Activated CD8-positive, alpha-beta memory T cell treated with anti-CD3 and anti-CD28 coated beads, Interleukin-2, amount 50 U/mL, for 24 hours (primary cell): Measurements from ENCODE around the gene RAD51B.

Experiments used
- DNase-seq: peaks from one replicate; pipeline ENCODE4 v3.0.0-alpha.2; 2020; ENCODE audit errors: extremely low read depth

RAD51B gene

GRCh38 chr14:68669603-68670358 is 850.2 kb downstream of the RAD51B start:
- no peak for DNase-seq

GRCh38 chr14:68670359-68670715 is 850.8 kb downstream of the RAD51B start:
- no peak for DNase-seq

- DNase-seq: no peak
Observed at GRCh38 chr14:68671909-68672308, 852.3 kb downstream of the RAD51B start.

- no peak for DNase-seq
Observed at GRCh38 chr14:68672609-68673285, 853.2 kb downstream of the RAD51B start.

- no peak for DNase-seq
Observed at GRCh38 chr14:68673464-68673863, 853.9 kb downstream of the RAD51B start.

- DNase-seq: no peak
Observed at GRCh38 chr14:68674538-68675232, 855.1 kb downstream of the RAD51B start.

GRCh38 chr14:68675233-68675577 is 855.6 kb downstream of the RAD51B start:
- DNase-seq: no peak

- DNase-seq: no peak
Observed at GRCh38 chr14:68676511-68676943, 856.9 kb downstream of the RAD51B start.

GRCh38 chr14:68677476-68677875 is 857.9 kb downstream of the RAD51B start:
- DNase-seq: no peak

GRCh38 chr14:68677901-68678300 is 858.3 kb downstream of the RAD51B start:
- DNase-seq: no peak

GRCh38 chr14:68678471-68678870 is 858.9 kb downstream of the RAD51B start:
- DNase-seq: no peak

GRCh38 chr14:68679301-68679700 is 859.7 kb downstream of the RAD51B start:
- DNase-seq: no peak

- no peak for DNase-seq
Observed at GRCh38 chr14:68679746-68680467, 860.3 kb downstream of the RAD51B start.

- DNase-seq: no peak
Observed at GRCh38 chr14:68680541-68681051, 861.0 kb downstream of the RAD51B start.

- no peak for DNase-seq
Observed at GRCh38 chr14:68681256-68682011, 861.9 kb downstream of the RAD51B start.

- DNase-seq: no peak
Observed at GRCh38 chr14:68682166-68683103, 862.9 kb downstream of the RAD51B start.

GRCh38 chr14:68683326-68683725 is 863.7 kb downstream of the RAD51B start:
- no peak for DNase-seq

GRCh38 chr14:68684466-68685418 is 865.2 kb downstream of the RAD51B start:
- DNase-seq: no peak
